HTR-8/SVneo (cell line): ENCODE measurements around the gene CAMSAP3.
"Not testable (repeated sequence)": the region's sequence is repeated elsewhere in the genome, so short reads cannot be mapped to it uniquely, and the experiment has no call there.

ENCODE experiments used
- DNase-seq: peaks from one replicate; pipeline ENCODE4 v3.0.0; 2011; ENCODE audit warnings: low spot score, mixed read lengths; ENCODE audit not compliant: insufficient read length
- FAIRE-seq: peaks from 2 replicates; lab custom pipeline; 2011; peaks lifted over from hg19 to GRCh38; lab: Jason Lieb, UNC

CAMSAP3 gene

DNA sequence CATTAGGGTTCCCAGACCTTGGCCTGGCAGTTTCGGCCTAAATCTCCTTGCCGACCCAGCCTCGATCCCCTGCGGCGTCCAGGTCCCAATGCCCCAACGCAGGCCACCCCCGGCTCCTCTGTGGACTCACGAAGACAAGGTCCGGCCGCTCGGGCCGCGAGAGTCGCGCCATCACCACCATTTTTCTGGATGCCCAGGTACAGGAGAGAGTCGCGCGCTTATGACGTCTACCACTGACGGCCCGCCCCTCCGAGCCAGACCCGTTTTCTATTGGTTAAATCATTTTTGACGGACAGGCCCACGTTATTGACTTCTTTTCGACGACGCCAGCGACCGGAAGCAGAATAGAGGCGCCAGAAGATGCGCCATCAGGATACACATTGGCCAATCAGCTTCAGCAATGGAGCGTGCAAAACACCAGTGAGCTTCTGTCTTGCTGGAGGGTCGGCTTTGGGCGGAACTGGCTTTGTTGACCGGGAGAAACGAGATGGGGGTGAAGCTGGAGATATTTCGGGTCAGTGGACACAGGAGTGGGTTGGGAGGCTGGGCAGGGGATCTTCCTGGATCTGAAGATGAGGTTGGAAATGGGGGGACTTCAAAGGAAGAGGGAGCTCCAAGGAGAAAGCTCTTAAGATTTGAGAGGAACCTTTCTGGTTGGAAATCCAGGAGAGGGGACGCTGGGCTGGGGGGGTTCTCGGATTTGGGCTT lies 33.8 kb downstream of the CAMSAP3 start, which contains the start of the genes PET100 and XAB2:
TSS of gene PET100 (plus strand) at position 447 of the 708 bp plus-strand sequence. CDS start at position 488, 41 bp downstream.
TSS of gene XAB2 (minus strand) at position 199 of the 708 bp plus-strand sequence. CDS start at position 181, 18 bp downstream.
- peak; percentile 94 for FAIRE-seq
- DNase-seq: peak; percentile 100

DNA sequence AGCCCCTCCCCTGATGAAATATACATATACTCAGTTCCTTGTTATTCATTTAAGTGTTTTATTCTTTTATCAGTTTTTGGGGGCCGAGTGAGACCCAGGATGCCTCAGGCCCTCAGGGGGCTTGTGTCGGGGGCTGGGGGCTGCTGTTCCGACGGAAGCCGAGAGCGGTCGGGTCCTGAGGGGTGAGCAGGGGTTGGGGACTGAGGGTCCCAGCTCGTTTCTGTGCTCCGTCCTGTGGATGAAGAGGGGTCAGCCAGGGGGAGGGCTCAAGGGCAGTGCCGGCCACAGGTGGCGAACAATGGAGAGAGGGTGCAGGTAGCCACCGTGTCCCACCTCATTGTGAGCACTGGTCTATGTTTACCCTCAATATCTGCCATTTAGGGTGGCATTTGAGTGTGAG lies 35.9 kb downstream of the CAMSAP3 start:
- no peak for FAIRE-seq

DNA sequence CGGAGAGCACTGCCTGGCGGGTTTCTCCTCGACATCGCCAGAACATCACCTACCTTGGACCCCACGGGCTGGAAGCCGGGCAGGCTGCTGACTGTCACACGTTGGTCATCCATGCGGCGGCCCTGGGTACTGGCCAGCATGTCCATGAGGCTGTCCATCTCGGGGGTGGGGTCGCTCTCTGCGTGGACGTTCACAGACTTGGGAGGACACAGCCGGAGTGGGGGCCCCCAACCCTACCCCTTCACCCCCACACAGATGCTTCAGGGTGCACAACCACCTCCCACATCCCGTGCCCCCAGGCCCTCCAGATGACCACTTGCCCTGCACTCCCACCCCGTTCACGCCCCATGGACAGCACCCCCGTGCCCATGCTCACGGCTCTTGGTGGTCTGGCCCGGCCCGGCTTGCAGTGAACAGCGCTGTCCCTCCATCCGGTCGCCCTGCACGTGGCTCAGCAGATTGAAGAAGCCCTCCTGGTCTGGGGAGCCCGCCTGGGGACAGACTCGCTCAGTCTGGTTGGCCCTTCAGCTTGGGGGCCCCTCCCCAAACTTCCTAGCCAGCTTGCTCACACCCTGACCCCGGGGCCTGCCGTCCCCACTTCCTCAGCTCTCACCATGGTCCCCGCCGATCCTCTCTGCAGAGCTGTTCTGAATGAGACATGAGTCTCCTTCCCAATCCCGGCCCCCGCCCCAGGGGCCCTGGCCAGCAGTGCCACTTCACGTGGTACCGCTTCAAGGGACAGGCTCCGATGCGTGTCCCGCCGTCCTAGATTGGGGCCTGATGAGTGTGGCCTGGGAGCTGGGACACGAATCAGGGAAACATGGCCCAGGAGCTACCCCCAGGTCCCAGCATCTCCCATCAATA lies 36.9 kb downstream of the CAMSAP3 start:
- no peak for FAIRE-seq

More for the DNA sequence above, 35.9 kb downstream of the CAMSAP3 start:
- DNase-seq: no peak

DNA sequence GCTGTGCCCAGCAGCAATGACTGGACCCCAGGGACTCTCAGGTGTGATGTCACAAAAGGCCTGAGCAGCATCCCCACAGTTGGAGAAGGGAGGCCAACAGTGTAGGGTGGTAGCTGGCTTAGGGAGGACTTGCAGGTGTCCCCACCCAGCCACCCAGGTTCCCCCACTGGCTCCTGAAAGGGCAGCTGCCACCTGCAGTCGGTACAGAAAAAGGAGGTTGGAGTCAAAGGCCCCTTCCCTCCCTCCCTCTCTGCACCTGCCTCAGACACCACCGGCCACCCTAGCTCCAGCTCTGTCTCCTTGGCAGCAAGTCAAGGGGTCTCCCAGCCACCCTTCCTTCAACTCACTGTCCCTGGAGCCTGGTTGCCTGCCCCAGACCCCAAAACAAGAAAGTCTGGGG lies 38.0 kb downstream of the CAMSAP3 start, which contains the start of gene PCP2:
TSS of gene PCP2 (minus strand) at position 22 of the 400 bp plus-strand sequence. CDS start 262 bp downstream, outside the sequence.
- no peak for DNase-seq
- no peak for FAIRE-seq

More for the DNA sequence above, 36.9 kb downstream of the CAMSAP3 start:
- DNase-seq: no peak

DNA sequence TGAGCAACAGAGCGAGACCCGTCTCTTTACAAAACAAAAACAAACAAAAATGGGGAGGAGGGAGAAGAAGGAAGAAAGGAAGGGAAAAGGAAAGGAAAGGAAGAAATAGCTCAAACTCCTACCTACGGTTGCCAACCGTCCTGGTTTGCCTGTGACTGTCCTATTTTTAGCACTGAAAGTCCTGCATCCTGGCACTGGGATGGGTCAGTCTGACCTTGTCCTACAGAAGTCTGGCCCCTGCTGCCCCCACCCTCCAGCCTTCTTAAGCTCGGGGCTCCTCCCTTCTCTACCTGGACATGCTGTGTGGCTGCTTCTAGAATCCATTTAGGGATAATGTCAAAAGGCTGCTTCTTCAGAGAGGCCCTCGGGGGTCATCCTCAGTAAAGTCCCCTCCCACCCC lies 40.0 kb downstream of the CAMSAP3 start:
- DNase-seq: no peak
- FAIRE-seq: no peak

DNA sequence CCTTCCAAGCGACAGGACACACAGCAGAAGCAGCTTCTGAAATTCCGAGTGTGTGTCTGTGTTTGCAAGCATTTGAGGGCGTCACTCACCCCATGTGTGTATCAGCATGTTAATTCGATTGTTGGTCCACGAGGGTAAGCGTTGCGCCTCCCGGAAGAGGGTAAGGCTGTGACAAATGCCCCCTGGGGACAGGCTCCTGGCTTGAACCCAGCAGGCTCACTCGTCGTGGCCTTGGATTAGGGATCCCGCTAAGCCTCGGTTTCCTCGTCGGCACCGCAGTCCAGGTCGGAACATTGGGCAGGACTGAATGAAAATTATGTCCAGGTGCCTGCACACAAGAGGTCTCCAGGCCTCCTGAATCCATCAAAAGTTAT lies 40.6 kb downstream of the CAMSAP3 start:
- no peak for DNase-seq
- FAIRE-seq: no peak

DNA sequence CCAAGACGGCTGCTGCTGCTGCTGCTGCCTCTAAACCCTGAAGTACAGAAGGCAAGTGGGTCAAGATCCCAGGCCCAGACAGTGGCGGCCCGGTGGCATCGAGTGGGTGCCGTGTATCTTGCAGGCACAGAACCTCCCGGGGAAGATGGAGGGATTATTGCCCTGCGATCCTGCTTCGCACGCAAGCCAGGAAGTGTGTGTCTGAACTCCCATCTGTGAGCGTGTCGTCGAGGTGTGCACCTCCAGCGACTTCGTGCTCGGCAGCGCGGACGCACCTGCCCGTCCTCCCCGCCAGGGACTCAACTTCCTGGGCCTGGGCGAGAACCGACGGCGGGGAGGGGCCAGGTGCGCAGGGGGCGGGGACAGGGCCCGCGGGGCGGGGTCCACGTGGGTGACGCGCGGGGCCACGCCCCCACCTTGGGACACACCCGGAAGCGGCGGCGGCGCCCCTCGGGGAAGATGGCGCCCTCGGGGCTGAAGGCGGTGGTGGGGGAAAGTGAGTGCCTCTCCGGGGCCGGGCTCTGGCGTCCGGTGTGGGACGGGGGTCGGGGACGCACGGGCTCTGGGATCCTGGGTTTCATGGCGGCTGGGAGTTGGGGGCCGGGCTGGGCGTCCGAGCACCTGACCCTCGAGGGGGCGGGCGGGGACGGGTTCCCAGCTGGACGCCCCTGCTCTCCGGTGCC lies 41.2 kb downstream of the CAMSAP3 start, which contains the start of gene STXBP2:
TSS of gene STXBP2 (plus strand) at position 420 of the 683 bp plus-strand sequence. CDS start at position 460, 40 bp downstream.
- no peak for DNase-seq
- FAIRE-seq: no peak

DNA sequence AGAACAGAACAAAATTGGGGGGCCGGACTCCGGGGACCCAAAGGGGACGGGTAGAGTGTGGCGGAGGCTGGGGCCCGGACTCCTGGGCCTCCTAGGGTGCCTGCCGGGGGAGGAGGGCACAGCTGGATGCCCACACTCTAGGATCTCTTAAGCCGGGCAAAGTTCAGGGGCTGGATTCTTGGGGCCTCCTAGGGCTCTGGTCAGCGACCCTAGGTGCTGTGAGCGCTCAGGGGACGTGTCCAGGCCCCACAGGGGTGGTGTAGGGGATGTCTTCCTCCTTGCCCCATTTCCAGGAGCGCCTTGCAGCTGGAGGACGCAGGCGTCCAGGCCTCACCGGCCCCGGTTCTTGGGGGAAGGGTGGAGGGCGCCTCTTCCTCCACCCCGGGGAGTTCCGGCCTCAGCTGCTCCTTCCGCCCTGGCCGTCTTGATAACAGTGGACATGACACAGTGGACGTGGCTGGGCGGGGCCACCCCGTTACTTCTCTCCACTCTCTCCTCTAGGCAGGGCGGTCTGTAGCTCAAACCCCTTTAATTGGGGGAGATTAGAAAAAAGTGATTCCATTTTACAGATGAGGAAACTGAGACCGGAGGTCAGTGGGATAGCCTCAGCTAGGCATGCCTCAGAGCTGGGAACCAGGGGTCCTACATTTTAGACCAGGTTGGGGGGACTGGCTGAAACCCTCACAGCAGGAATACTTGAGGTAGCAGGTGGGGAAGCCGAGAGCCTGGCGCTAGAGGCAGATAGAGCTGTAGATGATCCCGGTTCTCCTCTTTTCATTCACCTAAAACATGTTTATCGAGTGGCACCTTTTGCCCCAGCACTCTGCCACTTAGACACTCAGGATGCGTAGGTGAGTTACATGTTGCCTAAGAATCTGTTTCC lies 42.0 kb downstream of the CAMSAP3 start:
- no peak for FAIRE-seq
- no peak for DNase-seq

DNA sequence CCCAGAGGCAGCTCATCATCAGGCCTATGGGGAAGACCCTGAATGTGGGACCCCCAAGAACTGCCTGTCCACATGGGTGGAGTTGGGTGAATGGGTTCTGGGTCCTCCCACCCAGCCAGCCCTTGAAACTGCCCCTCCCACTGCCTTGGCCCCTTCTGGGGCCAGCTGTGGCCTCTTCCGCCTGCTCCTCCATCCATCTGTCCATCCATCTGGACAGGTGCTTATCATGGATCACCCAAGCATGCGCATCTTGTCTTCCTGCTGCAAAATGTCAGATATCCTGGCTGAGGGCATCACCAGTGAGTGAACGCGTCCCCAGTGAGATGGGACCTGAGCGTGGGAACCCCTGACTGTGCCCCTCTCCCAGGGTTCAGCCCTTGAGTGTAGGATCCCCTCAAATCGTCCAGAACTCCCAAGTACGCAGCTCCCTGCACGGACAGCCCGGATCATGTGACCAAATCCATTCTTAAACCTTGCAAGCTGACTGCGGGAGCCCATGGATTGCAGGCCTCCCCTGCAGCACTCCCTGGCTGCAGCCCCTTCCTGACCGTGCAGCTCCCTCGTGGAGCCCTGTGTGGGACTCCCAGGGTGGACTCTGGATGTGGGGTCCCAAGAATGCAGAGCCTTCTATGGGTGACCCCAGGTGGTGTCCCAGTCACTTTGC lies 43.3 kb downstream of the CAMSAP3 start:
- no peak for DNase-seq
- FAIRE-seq: no peak

DNA sequence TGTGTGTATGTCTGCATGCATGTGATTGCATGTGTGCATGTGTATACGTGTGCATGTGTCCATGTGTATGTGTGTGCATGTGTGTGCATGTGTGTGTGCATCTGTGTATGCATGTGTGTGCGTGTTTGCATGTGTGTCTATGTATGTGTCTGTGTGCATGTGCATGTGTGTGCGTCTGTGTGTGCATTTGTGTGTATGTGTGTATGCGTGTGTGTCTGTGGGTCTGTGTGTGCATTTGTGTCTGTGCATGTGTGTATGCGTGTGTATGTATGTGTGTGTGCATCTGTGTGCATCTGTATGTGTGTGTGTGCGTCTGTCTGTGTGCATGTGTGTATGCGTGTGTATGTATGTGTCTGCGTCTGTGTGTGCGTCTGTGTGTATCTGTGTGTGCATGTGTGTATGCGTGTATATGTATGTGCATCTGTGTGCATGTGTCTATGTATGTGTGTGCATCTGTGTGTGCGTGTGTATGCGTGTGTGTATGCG lies 44.2 kb downstream of the CAMSAP3 start:
- no peak for FAIRE-seq
- no peak for DNase-seq

DNA sequence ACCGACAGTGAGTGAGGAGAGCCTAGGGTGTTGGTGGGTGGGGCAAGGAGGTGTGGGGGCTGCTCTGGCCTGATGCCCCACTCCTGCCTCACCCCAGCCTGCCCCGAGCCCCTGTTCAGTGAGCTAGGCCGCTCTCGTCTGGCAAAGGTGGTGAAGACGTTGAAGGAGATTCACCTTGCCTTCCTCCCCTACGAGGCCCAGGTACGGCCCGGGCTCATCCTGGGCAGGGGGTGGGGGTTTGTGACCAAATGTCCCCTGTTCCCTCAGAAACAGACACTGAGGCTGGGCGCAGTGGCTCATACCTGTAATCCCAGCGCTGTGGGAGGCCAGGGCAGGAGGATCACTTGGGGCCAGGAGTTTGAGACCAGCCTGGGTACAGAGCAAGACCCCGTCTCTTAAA lies 45.1 kb downstream of the CAMSAP3 start:
- DNase-seq (no peak), FAIRE-seq (no peak)

DNA sequence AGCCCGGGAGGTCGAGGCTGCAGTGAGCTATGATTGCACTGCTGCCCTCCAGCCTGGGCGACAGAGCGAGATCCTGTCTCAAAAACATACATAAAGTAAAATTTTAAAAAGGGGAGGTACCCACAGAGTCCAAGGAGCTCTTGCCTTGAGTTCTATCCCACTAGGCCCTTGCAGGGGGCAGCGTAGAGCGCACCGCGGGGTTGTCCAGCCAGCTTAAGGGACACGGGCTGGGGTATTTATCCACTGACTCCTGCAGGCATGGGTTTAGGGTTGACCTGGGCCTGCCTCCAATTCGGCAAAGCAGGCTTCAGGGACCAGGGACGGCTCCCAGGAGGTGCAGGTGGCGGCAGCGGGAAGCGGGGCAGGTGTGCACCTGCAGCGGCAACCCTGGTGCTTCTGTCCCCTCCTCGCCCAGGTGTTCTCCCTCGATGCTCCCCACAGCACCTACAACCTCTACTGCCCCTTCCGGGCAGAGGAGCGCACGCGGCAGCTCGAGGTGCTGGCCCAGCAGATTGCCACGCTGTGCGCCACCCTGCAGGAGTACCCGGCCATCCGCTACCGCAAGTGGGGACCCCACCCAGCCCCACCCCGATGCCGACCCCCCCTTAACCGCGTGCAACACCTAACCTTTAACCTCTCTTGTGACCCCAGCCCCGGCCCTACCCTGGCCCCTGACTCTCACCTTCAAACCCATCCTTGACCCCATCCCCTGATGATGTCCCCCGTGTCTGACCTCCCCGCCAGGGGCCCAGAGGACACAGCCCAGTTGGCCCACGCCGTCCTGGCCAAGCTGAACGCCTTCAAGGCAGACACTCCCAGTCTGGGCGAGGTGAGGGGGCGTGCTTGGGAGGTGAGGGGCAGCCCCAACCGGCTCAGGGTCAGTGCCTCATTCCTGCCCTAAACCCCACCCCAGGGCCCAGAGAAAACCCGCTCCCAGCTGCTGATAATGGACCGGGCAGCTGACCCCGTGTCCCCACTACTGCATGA lies 45.9 kb downstream of the CAMSAP3 start:
- FAIRE-seq: no peak
- no peak for DNase-seq

DNA sequence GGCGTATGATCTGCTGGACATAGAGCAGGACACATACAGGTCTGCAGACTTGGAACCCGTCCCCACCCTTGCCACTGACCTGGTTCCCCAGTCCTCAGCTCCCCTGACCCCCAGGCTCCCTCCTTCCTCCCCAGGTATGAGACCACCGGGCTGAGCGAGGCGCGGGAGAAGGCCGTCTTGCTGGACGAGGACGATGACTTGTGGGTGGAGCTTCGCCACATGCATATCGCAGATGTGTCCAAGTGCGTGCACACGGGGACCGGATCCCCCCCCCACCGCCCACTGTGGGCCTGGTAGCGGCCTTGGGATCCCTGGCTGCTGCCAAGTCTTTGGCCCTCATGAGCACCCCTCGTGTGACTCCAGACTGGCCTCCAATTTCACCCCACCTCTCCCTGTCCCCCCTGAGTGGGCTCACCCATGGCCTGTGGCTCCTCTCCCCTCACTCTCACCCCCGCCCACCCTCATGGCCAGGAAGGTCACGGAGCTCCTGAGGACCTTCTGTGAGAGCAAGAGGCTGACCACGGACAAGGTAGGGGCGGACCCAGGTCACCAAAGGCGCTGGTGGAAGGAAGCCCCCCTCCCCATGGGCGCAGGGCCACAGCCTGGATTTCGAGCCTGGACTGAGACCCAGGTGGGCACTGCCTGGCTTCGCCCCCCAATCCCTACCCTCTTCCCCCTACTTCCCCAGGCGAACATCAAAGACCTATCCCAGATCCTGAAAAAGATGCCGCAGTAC lies 46.8 kb downstream of the CAMSAP3 start:
- DNase-seq (no peak), FAIRE-seq (no peak)

DNA sequence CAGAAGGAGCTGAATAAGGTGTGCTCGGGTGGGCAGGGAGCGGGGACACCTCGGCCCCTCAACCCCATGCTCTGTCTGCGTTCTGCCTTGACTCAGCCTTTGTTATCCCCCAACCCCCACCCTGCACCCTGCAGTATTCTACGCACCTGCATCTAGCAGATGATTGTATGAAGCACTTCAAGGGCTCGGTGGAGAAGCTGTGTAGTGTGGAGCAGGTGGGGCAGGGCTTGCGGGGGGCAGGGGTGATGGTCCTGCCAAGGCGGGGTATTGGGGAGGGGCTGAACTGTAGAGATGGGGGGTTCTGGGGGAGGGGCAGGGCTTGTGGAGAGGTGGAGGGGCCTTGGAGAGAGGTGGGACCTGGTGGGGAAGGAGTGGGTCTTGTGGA lies 47.4 kb downstream of the CAMSAP3 start:
- no peak for FAIRE-seq
- no peak for DNase-seq

DNA sequence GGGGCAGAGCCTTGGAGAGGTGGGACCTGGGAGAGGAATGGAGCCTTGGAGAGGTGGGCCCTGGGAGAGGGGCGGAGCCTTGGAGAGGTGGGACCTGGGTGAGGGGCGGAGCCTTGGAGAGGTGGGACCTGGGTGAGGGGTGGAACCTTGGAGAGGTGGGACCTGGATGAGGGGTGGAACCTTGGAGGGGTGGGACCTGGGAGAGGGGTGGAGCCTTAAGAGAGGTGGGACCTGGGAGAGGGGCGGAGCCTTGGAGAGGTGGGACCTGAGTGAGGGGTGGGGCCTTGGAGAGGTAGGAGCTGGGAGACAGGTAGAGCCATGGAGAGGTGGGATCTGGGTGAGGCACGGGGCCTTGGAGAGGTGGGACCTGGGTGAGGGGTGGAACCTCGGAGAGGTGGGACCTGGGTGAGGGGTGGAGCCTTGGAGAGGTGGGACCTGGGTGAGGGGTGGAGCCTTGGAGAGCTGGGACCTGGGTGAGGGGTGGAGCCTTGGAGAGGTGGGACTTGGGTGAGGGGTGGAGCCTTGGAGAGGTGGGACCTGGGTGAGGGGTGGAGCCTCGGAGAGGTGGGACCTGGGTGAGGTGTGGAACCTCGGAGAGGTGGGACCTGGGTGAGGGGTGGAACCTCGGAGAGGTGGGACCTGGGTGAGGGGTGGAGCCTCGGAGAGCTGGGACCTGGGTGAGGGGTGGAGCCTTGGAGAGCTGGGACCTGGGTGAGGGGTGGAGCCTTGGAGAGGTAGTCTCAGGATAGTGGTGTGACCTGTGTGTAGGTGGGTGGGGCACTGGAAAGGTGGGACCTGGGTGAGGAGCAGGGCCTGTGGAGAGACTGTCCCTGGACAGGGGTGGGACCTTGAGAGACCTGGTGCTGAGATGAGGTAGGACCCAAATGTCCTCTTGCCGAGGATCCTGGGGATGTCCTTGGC lies 48.2 kb downstream of the CAMSAP3 start:
- DNase-seq, FAIRE-seq: not testable (repeated sequence)

DNA sequence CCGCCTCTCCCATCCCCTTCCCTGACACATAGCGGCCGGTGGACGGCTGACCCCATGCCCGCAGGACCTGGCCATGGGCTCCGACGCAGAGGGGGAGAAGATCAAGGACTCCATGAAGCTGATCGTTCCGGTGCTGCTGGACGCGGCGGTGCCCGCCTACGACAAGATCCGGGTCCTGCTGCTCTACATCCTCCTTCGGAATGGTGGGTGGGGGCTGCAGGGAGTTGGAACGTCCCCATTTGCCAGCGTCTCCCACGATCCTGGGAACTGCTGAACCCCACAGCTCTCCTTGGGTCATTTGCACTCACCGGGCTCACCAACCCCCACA lies 48.9 kb downstream of the CAMSAP3 start:
- FAIRE-seq (no peak), DNase-seq (no peak)
